Renal cortical epithelial cell (primary cell): Measurements from ENCODE around the gene ESPN. TPM values are rescaled to one million over a fixed set of nuclear protein-coding genes. Genes with fewer than 3 reads are reported as not detected.
"Not testable (repeated sequence)": the region's sequence is repeated elsewhere in the genome, so short reads cannot be mapped to it uniquely, and the experiment has no call there.

Source experiments
- DNase-seq: peaks from one replicate; pipeline ENCODE4 v3.0.0-alpha.2; 2011; ENCODE audit warnings: low read depth
- total RNA-seq: library from RNA; depleted of rRNA; stranded (reverse); fragments of >200 nt; gene quantifications from 2 replicates; pipeline ENCODE4 v1.2.3, GENCODE V29; 2014

Gene ESPN
- total RNA-seq, 1 donor from 2014 or later = 0.25 TPM

GRCh38 chr1:6447818-6448748 is 23.5 kb downstream of the ESPN start:
- DNase-seq = no peak

GRCh38 chr1:6448749-6449631 is 24.4 kb downstream of the ESPN start:
- DNase-seq = no peak

DNA sequence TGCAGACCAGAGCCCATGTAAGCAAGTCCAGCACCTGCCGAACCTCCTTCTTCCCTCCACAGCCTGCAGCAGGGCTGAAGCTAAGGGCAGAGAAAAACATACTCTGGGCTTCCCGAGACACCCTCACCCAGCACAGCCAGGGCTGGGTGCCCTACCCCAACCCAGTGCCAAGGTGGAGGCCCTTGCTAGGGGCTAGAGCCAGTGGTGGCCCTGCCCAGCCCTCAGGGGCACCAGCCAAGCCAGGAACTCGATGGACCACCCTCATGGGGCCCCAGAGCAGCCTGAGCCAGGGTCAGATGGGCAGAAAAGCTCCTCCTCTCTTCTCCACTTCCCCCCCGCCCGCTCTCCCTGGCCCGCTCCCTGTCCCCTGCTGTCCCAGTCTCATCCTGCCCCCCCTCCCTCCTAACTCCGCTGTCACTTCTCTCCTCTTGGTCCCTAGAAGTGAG is 25.5 kb downstream of the ESPN start:
- DNase-seq = no peak

- DNase-seq = not testable (repeated sequence)
Observed at GRCh38 chr1:6450486-6450885, 25.9 kb downstream of the ESPN start.

GRCh38 chr1:6450943-6451373 is 26.4 kb downstream of the ESPN start:
- DNase-seq = no peak

- not testable (repeated sequence) for DNase-seq
Observed at GRCh38 chr1:6453895-6454855, 29.6 kb downstream of the ESPN start.

DNA sequence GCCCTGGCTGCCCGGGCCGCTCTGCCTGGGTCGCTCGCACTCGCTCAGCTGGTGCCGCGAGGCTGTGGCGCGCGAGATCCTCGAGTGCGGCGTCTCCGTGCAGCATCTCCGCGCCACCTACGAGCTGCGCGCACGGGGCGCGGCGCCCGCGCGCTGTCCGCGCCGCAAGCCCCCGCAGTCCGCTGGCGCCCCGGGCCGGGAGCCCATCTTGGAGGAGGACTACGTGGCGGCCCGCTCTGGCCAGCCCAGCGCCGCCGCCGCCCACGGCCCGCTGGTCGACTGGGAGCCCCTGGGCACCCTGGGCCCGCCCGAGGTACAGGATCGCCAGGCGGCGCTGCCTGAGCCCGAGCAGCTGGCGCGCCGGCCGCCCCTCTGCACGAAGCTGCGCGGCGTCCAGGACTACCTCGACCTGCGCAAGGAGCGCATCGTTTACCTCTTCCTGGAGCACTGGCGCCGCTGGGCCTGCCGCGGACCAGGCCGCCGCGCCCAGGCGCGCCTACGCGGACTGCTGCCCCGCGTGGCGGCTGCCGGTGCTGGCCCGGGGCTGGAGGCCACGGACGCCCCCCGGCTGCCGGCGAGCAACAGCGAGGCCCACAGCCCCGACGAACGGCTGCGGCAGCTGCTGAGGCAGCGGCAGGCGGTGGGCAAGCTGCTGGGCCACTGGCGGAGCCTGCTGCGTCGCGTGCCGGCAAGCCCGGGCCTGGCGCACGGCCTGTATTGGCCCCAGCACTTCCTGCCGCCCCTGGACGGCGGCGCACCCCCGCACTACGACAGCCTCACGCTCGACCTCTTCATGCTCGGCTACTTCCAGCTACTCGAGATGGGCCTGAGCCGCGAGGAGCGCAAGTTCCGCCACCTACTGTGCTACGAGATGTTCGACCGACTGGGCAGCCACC is 30.5 kb downstream of the ESPN start:
- DNase-seq = no peak

DNA sequence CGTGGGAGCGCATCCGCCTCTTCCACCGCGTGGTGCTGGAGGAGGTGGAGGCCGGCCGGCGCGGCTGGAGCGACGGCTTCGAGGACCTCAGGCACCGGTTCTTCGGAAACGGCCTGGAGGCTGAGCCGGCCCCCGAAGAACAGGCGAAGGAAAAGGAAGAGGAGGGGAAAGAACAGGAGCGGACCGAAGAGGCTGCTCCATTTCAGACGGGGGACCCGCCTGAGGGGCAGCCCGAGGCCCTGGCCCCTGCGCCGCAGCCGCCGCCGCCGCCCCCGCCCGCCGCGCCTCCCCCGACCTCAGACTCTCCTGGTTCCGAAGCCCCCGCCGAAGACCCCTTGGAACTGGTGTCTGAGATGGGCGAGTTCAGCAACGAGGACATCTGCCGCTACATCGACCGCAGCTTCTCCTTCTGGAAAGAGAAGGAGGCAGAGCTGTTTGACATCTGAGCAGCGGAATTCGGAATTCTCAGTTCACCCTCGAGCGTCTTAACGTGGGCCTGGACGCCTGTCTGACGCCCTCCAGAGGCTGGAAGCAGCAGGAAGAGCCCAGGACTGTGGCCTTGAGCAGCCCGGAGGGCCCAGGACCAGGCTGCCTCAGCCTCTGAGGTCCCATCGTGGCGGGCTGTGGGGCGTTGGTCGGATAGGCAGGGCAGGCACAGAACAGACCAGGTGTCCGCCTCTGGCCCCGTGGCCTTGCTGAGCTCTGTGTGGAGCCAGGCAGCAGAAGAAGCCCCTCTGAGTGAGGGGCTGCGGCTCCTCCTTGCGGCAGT is 31.4 kb downstream of the ESPN start:
- not testable (repeated sequence) for DNase-seq

GRCh38 chr1:6456800-6457466 is 32.4 kb downstream of the ESPN start:
- no peak for DNase-seq

DNA sequence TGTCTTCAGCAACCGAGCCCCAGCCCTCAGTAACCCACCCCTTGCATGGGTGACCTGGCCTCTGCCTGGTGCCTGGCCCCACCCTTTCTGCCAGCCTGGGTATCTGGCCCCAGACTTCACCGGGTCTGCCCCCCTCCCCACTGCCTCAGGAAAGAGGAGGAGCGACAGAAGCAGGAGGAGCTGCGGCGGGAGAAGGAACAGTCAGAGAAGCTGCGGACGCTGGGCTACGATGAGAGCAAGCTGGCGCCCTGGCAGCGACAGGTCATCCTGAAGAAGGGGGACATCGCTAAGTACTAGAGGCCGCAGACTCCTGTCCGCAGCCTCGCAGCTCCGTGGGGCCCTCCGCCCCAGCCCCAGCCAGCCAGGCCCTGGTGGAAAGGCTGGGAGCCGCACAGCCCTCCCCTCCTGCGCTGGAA is 35.3 kb downstream of the ESPN start:
- no peak for DNase-seq

- DNase-seq = no peak
Observed at GRCh38 chr1:6460301-6461050, 35.9 kb downstream of the ESPN start.

DNA sequence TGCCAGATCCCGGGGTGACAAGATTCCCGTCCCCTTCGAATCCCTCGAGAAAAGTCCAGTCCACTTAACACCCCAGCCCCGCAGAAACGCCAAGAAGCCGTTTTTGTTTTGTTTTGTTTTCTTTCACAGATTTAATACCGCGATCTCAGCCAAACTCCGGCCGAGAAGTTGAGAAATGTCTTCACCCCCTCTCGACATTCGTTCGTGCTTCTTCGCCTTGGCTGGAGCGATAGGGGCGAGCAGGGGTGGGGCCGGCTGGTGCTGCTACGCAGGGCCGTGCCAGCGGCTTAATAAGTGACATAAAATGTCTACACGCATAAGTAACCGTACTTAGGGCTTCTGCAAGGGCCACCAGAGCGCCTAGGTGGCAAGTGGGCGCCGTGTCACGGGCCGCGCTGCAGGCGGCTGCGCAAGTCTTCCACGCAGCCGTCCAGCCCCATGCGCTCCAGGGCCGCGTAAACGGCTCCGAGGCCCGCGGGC is 36.5 kb downstream of the ESPN start:
- DNase-seq = no peak

DNA sequence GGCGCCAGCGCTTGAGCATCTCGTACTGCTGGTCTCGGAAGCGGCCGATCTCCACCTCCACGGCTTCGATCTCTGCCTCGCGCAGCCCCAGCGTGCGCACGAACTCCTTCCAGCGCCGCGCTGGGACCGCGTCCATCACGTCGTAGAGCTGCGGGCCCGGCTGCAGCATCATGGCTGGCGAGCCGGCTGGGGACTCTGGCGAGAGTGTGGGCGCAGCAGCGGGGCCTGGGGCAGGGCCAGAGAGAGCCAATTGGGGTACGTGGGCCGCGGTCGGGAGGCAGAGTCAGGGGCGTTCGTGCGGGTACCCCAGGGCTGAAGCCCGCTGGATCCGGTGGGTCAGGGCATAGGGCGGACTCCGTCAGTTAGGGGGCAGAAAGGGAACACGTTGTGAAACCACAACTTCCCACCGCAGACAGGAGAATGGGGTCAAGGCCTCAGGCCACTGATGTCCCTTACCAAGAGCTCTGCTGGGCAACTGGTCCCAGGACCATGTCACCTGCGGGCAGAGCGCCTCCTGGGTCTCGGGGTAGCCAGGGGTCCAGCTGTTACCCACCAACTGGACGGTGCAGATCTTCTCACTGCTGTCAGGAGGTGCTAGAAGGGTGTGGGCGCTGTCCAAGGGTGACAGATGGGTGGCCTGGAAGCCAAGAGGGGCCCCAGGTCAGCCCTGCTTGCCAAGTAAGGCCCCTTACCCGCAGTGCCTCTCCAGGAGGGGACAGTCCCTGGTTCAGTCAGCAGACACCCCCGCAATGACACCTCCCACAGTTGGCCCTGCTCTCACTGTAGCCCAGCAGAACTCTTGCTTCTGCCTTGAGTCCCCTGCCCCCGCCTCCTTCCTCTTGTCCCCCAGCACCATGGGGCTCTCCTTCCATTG is 37.2 kb downstream of the ESPN start:
- no peak for DNase-seq

- no peak for DNase-seq
Observed at GRCh38 chr1:6462412-6463119, 38.0 kb downstream of the ESPN start.

GRCh38 chr1:6463120-6463412 is 38.5 kb downstream of the ESPN start:
- DNase-seq = no peak

DNA sequence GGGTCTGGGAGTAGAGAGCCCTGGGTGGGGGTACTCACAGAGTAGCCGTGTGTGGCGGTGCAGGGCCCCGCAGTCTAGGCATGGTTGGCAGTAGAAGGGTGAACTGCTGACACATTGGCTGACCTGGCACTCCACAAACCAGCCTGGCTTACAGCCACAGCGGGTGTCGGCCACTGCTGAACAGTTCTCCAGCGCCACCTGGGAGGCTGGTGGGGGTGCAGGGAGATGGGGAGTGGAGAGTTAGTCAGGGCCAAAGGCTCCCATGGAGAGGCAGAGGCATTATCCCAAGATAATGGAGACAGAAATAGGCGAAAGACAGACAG is 39.9 kb downstream of the ESPN start:
- DNase-seq = peak; percentile 13

- no peak for DNase-seq
Observed at GRCh38 chr1:6464915-6465314, 40.3 kb downstream of the ESPN start.
